Islet precursor cell (in vitro differentiated cells): ENCODE measurements around the gene UPK2.
"Not testable (repeated sequence)": the region's sequence is repeated elsewhere in the genome, so short reads cannot be mapped to it uniquely, and the experiment has no call there.

Experiments
- DNase-seq: peaks from one replicate; pipeline ENCODE4 v3.0.0-alpha.2; 2018

Gene UPK2

GRCh38 chr11:118939404-118939915 is 16.6 kb upstream of the UPK2 start:
- DNase-seq = no peak

DNA sequence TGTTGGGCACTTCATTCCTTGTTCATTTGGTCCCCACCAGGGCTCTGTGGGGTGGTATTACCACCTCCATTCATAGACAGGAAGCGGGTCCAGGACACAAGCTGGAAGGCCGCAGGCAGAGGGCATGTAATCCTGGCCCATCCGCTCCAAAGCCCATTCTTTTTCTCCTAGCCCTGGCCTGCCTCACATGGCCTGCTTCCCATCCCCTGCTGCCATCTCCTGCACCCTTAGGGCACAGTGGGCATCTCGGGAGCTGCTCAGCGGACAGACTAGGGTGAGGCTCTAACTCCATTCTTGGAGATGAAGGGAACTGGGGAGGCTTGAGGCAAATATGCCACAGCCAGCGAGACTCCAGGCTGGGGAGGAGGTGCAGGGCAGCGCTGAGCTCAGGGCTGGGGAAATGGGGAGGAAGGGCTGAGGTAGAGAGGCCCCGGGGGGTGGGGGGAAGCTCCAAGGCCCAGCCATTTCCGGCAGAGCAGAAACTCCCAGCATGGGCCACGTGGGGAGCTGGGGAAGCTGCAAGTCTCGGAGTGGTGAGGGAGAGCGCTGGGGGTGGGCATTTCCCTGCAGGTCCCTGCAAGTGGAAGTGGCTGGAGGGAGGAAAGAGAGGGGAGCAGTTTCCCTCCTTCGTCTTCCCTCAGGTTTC is 16.0 kb upstream of the UPK2 start:
- peak; percentile 74 for DNase-seq

DNA sequence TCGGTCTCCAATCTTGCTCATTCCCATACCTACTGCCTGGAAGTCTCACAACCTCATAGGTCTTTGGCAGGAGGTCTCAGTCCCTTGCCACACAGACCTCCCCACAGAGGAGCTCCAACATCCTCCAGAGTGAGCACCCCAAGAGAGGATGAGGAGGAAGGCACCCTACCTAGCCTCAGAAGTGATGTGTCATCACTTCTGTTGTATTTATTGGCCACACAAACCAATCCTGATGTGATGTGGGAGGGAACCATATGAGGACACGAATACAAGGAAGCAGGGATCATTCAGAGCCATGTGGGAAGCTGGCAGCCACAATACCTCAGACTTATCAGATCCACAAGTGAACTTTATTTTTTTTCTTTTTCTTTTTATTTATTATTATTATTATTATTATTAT is 9.0 kb upstream of the UPK2 start:
- DNase-seq = no peak

GRCh38 chr11:118948000-118948399 is 8.1 kb upstream of the UPK2 start:
- no peak for DNase-seq

DNA sequence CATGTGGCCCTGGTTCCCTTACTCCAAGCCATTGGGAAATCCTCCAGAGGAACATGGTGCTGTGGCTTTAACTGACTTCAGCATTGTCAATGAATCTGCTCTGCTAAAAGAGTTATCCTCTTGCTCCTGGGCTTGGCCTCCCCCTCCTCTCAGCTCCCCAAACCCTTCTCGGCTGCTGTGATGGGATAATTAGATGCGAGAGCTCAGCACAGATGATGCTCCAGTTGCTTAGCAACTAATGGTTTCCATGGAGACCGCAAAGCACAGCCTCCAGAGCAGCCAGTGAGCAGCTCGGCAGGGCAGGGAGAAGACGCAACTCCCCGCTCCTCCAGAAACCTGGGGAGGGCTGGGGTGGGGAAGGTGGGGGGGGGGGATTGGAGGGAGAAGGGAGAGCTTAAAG is 2.8 kb upstream of the UPK2 start:
- DNase-seq = no peak

DNA sequence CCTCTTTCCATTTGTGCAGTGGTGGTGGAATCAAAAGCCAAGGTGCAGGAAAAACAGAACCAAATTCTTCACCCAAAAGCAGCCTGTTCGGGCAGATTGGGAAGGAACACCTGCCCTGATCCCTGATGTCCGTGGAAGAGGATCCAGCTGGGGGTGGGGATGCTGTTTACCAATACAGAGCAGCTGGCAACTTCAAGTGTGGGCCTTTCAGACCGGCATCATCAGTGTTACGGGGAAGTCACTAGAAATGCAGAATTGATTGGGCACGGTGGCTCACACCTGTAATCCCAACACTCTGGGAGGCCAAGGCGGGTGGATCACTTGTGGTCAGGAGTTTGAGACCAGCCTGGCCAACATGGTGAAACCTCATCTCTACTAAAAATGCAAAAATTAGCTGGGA is 2.1 kb upstream of the UPK2 start:
- DNase-seq = not testable (repeated sequence)

- no peak for DNase-seq
Measured at GRCh38 chr11:118956847-118957469, 860 bp downstream of the UPK2 start.

- DNase-seq = no peak
Measured at GRCh38 chr11:118957549-118957948, 1.5 kb downstream of the UPK2 start.

DNA sequence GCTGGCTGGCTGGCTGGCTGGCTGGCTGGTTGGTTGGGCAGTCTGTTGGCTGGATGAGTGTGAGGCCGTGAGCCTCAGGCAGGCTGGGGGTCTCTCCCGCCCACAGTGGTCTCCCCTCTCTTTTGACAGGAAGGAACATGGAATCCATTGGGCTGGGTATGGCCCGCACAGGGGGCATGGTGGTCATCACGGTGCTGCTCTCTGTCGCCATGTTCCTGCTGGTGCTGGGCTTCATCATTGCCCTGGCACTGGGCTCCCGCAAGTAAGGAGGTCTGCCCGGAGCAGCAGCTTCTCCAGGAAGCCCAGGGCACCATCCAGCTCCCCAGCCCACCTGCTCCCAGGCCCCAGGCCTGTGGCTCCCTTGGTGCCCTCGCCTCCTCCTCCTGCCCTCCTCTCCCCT is 1.9 kb downstream of the UPK2 start:
- no peak for DNase-seq

GRCh38 chr11:118958577-118958976 is 2.5 kb downstream of the UPK2 start:
- DNase-seq = no peak

DNA sequence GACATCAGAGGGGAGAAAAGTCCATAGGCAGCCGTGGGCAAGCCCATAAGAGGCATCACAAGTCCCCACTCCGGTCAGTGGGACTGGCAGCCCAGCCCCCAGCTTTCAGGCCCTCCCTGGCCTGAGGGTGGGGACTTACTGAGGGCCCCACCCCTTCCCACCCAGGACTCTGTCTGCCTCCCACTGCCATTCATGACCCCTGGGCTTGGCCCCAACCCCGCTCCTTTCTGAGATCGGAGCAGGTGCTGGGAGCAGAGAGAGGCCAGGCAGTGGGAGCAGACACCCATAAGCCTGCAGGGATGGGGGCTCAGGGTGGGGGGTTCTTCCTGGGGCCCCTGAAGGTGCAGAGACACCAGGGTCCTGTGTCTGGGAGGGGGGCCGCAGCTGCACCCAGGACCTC is 5.1 kb downstream of the UPK2 start:
- no peak for DNase-seq

- DNase-seq = no peak
Measured at GRCh38 chr11:118961591-118961990, 5.5 kb downstream of the UPK2 start.

- not testable (repeated sequence) for DNase-seq
Measured at GRCh38 chr11:118969508-118969907, 13.4 kb downstream of the UPK2 start.

DNA sequence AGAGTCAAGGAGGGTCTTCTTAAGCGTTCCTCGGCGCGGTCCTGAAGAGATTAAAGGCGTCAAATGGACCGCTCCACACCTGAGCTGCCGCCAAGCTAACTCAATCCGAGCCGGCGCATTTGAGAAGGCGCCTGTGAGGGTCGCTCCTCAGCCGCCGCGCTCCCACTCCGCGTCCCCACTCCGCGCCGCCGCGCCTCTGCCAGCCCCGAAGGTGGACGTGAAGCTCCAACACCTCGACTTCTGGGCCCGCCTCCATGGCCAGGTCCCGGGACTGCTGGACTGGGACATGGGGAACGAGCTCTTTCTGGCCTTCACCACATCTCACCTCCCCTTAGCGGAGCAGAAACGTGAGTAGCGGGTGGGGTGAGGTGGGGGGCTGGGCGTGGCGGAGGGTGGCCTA is 15.5 kb downstream of the UPK2 start, which contains the start of gene FOXR1:
TSS of gene FOXR1 (plus strand) at position 116 of the 400 bp plus-strand sequence. CDS start at position 287, 171 bp downstream.
- no peak for DNase-seq

- DNase-seq = no peak
Measured at GRCh38 chr11:118973985-118974384, 17.9 kb downstream of the UPK2 start.

DNA sequence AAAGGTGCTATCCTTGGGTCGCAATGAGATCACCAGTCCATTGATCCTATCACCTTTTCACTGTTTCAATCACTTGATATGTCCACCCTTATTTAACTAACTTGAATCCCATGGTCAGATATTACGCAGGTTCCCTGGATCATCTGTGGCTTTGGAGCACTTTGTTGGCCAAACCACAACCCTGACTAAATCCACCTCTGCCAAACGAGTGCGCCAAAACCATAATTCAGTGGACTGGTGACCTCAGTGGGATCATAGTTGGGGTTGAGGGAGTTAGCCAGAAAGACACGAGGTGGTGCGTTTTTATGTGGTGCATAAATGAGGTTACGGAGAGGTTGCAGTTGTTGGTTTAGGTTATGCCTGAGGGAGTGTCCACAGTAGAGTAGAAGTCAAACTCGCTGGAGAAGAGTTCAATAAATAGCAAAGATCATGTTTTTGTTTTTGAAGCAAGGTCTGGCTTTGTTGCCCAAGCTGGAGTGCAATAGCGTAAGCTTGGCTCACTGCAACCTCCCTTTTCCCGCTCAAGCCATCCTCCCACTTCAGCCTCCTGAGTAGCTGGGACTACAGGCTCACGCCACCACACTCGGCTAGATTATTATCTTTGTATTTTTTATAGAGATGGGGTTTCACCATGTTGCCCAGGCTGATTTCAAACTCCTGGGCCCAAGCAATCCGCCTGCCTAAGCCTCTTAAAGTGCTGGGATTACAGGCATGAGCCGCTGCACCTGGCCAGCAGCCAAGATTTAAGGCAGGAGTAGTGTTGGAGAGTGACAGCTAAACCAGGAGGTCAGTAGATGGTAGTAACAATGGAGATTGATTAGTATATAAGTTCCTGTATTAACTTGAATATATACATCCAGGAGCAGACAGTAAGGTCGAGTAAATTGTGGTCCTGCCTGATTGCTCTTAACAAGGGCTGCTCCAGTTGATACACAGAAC is 19.9 kb downstream of the UPK2 start:
- no peak for DNase-seq

- DNase-seq = no peak
Measured at GRCh38 chr11:118979434-118979833, 23.3 kb downstream of the UPK2 start.

DNA sequence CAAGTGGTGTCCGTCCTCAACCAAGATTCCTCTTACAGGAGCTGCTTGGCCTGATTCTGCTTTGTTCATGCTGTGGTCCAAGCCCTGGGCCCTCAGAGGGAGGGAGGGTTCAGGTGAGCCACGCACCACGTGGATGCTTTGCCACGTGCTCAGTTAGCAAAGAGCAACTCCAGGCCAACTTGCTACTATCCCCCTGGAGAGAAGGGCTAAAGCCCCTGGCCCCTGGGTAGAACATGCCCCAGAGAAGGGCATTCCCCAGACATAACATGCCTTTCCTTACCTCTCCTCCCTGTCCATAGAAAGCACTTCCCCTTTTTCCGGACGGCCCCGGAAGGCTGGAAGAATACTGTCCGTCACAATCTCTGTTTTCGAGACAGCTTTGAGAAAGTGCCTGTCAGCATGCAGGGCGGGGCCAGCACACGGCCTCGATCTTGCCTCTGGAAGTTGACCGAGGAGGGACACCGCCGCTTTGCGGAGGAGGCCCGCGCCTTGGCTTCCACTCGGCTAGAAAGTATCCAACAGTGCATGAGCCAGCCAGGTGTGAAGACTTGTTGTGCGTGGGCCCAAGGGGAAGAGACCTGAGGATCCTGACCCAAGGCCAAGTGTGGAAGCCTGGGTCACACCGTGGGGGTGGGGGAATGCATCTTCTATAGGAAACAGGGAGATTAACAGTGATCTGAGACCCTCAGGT is 24.2 kb downstream of the UPK2 start:
- no peak for DNase-seq

DNA sequence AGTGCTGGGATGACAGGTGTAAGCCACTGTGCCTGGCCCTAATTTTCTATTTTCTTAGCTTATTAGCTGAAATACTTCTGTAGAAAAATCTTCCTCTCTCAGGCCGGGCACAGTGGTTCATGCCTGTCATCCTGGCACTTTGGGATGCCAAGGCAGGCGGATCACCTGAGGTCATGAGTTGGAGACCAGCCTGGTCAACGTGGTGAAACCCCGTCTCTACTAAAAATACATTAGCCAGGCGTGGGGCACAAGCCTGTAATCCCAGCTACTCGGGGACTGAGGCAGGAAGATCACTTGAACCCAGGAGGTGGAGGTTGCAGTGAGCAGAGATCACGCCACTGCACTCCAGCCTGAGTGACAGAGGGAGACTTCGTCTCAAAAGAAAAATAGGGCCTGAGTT is 28.2 kb downstream of the UPK2 start:
- not testable (repeated sequence) for DNase-seq

- DNase-seq = no peak
Measured at GRCh38 chr11:118984825-118985224, 28.7 kb downstream of the UPK2 start.

GRCh38 chr11:118988280-118988679 is 32.2 kb downstream of the UPK2 start:
- no peak for DNase-seq

DNA sequence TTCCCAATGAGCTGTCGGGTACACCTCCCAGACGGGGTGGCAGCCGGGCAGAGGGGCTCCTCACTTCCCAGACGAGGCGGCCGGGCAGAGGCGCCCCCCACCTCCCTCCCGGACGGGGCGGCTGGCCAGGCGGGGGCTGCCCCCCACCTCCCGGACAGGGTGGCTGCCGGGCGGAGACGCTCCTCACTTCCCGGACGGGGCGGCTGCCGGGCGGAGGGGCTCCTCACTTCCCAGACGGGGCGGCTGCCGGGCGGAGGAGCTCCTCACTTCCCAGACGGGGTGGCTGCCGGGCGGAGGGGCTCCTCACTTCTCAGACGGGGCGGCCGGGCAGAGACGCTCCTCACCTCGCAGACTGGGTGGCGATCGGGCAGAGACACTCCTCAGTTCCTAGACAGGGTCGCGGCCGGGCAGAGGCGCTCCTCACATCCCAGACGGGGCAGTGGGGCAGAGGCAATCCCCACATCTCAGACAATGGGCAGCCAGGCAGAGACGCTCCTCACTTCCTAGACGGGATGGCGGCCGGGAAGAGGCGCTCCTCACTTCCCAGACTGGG is 35.5 kb downstream of the UPK2 start:
- DNase-seq = not testable (repeated sequence)
